Left lung (tissue), 10 donors: ENCODE data around the gene PNLIP. TPM values are rescaled to one million over a fixed set of nuclear protein-coding genes. Genes with fewer than 3 reads are reported as not detected.

Experiments used
- ATAC-seq: fragments of 200-7000 bp; cut with Tn5 transposase; one replicate; pipeline ENCODE4 v1.9.1; 2020; ENCODE audit warnings: moderate library complexity
- DNase-seq, 4 donors: peaks; one replicate each; pipeline ENCODE4 v3.0.0-alpha.2; 2013 to 2020
- H3K27ac ChIP-seq, 2 donors: fragments of 200-600 bp; sonication (generic) in 1 of 2; one replicate each; pipeline versions ENCODE4 v1.5.0 to v1.8.0; 2020 to 2021
- H3K27me3 ChIP-seq, 2 donors: fragments of 200-600 bp; sonication (generic) in 1 of 2; one replicate each; pipeline versions ENCODE4 v1.5.0 to v1.8.0; 2020 to 2021
- H3K36me3 ChIP-seq, 2 donors: fragments of 200-600 bp; sonication (generic) in 1 of 2; one replicate each; pipeline versions ENCODE4 v1.5.0 to v1.8.0; 2020 to 2021
- H3K4me1 ChIP-seq, 2 donors: fragments of 200-600 bp; one replicate each; pipeline ENCODE4 v1.8.0; 2021
- H3K4me3 ChIP-seq, 2 donors: fragments of 200-600 bp; sonication (generic) in 1 of 2; one replicate each; pipeline versions ENCODE4 v1.5.0 to v1.8.0; 2020 to 2021; ENCODE audit warnings: mild to moderate bottlenecking in 1 of 2
- H3K9me3 ChIP-seq, 2 donors: fragments of 200-600 bp; sonication (generic) in 1 of 2; one replicate each; pipeline versions ENCODE4 v1.5.0 to v1.8.0; 2020 to 2021
- CTCF ChIP-seq, 2 donors: fragments of 200-600 bp; sonication (generic) in 1 of 2; IDR thresholded peaks; one replicate each; pipeline versions ENCODE4 v1.5.0 to v1.8.0; 2021; ENCODE audit warnings: antibody characterized with exemption in 2 of 2
- intact Hi-C, 2 donors: fragments of 100-400 bp; cut with DNase I; formaldehyde crosslinking; loops; one replicate each; pipeline versions ENCODE4 v1.11.2 to v1.14.2; 2022
- polyA plus RNA-seq, 6 donors: library from polyadenylated mRNA; unstranded; fragments of 120-200 nt; gene quantifications; one replicate each; pipeline ENCODE4 v1.2.1, GENCODE V29; 2013; ENCODE audit not compliant: insufficient read length in 6 of 6
- total RNA-seq, 2 donors: library from RNA; stranded (reverse); fragmentation: NEBNext Ultra II Directional; extraction: Animal tissue kit (Norgen Biotek cat#: 25700); gene quantifications; one replicate each; pipeline ENCODE4 v1.2.1, GENCODE V29; 2021
- donor health status: DM: no; HTN: yes; CAD: no.
- donor health status: DM: no; HTN: no; CAD: no.

PNLIP gene
- total and polyA plus RNA-seq, 8 donors: not detected

GRCh38 chr10:116607336-116607735 lies 61.6 kb downstream of the PNLIP start:
- intact Hi-C loops: no loop called here
- Histone ChIP-seq H3K36me3 (no peaks in the 10 kb centered on the region), H3K4me3 (no peak overlapping the region), H3K9me3 (no peaks in the 10 kb centered on the region), H3K27ac (no peak overlapping the region), H3K4me1 (no peaks in the 10 kb centered on the region), H3K27me3 (peaks cover 0 to 37% of the 10 kb centered on the region in 2 donors)
- ATAC-seq (no peak), DNase-seq (no peak)
- no peak for TF ChIP-seq CTCF (IDR thresholded peaks at IDR 0.05)

- TF ChIP-seq CTCF (IDR thresholded peaks at IDR 0.05): no peak
- peak overlapping the region in 1 of 2 donors; percentile 6 for H3K4me3 ChIP-seq
- DNase-seq (no peak), ATAC-seq (peak; percentile 37)
- H3K9me3 ChIP-seq: no peaks in the 10 kb centered on the region
- no peaks in the 10 kb centered on the region for H3K4me1 ChIP-seq
- H3K27ac ChIP-seq: no peak overlapping the region
- H3K36me3 ChIP-seq: no peaks in the 10 kb centered on the region
- peaks cover 0 to 37% of the 10 kb centered on the region in 2 donors for H3K27me3 ChIP-seq
- intact Hi-C loops: no loop called here
Measured at GRCh38 chr10:116608686-116609594, 63.2 kb downstream of the PNLIP start.

- intact Hi-C loops: no loop called here
- DNase-seq: no peak
- Histone ChIP-seq H3K9me3 (no peaks in the 10 kb centered on the region), H3K4me1 (no peaks in the 10 kb centered on the region), H3K36me3 (no peaks in the 10 kb centered on the region), H3K27me3 (peaks cover 0 to 37% of the 10 kb centered on the region in 2 donors), H3K27ac (no peak overlapping the region), H3K4me3 (no peak overlapping the region)
- TF ChIP-seq CTCF (IDR thresholded peaks at IDR 0.05): no peak
- ATAC-seq: no peak
Measured at GRCh38 chr10:116610443-116611152, 64.9 kb downstream of the PNLIP start.

GRCh38 chr10:116611153-116611545 lies 65.4 kb downstream of the PNLIP start:
- no peak for TF ChIP-seq CTCF (IDR thresholded peaks at IDR 0.05)
- ATAC-seq (no peak), DNase-seq (no peak)
- H3K4me3 ChIP-seq: no peak overlapping the region
- no peak overlapping the region for H3K27ac ChIP-seq
- H3K9me3 ChIP-seq: no peaks in the 10 kb centered on the region
- peaks cover 0 to 37% of the 10 kb centered on the region in 2 donors for H3K27me3 ChIP-seq
- no peaks in the 10 kb centered on the region for H3K4me1 ChIP-seq
- no peaks in the 10 kb centered on the region for H3K36me3 ChIP-seq
- intact Hi-C loops: no loop called here

- Histone ChIP-seq H3K9me3 (no peaks in the 10 kb centered on the region), H3K36me3 (no peaks in the 10 kb centered on the region), H3K4me1 (no peaks in the 10 kb centered on the region), H3K27ac (no peak overlapping the region), H3K27me3 (peaks cover 0 to 37% of the 10 kb centered on the region in 2 donors), H3K4me3 (no peak overlapping the region)
- intact Hi-C loops: no loop called here
- TF ChIP-seq CTCF (IDR thresholded peaks at IDR 0.05): no peak
- no peak for ATAC-seq
- DNase-seq: no peak
Measured at GRCh38 chr10:116612107-116612769, 66.5 kb downstream of the PNLIP start.
